Measurements from ENCODE around the gene CNNM4. TPM values are rescaled to one million over a fixed set of nuclear protein-coding genes. Genes with fewer than 3 reads are reported as not detected.

The CNNM4 gene
- total RNA-seq, 1 donor from 2014 or later: 2.4 TPM

DNA sequence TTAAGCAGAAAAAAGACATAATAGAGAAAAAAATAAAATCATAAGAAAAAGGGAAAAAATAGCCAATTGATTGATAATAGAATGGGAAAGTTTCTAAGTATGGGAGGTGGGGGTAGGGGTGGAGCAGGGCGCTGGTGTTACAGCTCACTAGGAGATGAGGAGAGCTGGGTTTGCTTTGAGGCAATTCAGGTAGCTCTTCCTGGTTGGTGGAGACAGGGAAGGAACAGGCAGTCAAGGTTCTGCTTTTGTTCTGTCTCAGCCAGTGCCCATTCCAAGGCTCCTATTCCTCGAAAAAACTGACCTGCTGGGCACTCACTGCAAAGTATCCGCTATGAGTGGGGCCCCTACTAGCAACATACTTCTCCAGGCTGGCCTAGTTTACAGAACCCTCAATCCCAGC lies 1.7 kb upstream of the CNNM4 start:
- DNase-seq (ENCODE audit: low read depth, low spot score): no peak

DNA sequence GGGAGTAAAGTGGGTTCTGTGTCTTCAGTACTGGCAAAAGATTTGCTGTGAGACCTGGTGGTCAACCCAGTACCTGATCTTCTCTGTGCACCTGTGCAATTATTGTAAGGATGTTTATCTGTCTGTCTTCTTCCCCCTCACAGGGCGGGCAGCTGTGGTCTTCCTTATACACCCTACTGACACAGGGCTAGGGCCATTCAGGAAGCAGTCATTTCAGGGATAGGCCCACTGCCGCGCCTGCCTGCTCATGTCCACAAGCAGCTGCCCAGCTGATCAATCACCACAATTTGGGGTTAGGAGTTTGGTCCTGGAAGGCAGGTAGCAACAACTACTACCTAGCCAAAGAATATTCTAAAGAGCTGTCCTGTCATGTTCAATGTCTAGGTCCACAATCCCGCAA lies 1.2 kb upstream of the CNNM4 start:
- no peak for DNase-seq (ENCODE audit: low read depth, low spot score)

DNA sequence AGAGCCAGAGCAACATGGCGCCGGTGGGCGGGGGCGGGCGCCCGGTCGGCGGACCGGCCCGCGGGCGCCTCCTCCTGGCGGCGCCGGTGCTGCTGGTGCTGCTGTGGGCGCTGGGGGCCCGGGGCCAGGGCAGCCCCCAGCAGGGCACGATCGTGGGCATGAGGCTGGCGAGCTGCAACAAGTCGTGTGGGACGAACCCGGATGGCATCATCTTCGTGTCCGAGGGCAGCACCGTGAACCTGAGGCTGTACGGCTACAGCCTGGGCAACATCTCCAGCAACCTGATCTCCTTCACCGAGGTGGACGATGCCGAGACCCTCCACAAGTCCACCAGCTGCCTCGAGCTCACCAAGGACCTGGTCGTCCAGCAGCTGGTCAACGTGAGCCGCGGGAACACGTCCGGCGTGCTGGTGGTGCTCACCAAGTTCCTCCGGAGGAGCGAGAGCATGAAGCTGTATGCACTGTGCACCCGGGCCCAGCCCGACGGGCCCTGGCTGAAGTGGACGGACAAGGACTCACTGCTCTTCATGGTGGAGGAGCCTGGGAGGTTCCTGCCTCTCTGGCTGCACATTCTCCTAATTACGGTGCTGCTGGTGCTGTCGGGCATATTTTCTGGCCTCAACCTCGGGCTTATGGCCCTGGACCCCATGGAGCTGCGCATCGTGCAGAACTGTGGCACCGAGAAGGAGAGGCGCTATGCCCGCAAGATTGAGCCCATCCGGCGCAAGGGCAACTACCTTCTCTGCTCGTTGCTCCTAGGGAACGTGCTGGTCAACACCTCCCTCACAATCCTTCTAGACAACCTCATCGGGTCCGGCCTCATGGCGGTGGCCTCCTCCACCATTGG lies 507 bp downstream of the CNNM4 start:
- DNase-seq (ENCODE audit: low read depth, low spot score): no peak

DNA sequence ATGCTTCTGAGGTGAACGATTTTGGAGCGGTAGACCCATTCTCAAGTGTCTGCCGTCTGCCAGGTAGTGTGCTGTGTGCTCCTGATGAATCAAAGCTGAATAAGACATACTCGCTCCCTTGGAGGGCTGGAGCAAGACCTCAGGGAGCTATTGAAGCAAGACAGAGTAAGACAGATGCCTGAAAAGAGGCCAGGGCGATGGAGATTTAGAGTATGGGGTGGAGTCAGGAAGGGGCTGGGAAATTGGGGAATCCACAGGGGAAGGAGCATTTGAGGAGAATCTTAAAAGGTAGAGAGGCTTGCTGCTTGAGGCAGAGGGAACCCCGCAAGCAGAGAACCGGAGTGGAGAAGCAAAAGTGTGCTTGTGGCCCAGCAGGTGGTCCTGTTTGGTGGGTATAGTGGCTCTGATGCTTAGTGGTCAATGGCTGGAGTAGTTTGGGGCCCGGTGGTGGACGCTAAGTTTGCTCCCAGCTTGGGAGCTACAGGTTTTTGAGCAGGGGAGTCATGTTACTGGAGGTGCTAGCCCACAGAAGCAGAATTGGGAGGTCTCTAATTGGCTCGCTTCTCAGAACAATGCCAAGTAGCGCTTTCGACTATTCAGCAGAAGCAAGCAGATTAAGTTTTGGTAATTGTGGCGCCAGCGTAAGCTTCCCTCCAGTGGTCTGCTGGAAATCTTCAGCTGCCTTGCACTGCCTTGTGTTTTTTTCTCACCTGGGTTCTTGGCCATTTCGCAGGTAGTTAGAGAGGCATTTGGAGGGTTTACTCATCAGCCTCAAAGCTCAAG lies 2.0 kb downstream of the CNNM4 start:
- no peak for DNase-seq (ENCODE audit: low read depth, low spot score)

DNA sequence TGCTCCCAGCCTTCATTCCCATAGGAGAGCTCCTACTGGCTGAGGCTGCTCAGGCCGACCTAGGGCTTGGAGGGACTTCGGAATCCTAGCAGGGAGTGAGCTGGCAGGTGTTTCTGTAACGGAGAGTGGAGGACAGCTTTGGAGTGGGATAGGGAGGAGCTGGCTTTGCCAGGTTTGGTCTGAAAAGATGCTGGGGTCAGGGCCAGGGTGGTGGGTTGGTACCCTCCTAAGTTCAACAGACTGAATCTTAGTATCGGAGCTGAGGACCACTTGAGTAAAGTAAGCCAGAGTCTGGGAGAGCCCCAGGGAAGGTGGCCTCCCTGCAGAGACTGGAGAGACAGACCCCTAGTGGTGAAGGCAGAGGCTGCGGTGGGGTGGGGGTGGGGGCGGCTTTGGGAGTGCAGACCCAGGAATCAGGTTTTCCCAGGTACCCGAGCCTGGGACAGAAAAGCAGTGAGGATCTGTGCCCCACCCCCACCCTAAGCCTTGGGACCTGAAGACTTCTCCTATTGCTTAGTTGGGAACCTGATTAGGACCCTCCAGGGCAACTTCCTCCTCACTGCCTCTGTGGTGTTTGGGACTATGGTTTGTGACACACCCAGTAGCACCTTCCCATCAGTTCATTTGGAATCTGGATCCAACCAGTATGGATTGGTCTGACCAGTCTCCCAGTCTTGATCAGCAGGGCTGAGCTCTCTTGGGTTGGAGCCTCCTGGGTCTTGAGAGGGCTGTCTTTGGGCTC lies 3.0 kb downstream of the CNNM4 start:
- no peak for DNase-seq (ENCODE audit: low read depth, low spot score)

DNA sequence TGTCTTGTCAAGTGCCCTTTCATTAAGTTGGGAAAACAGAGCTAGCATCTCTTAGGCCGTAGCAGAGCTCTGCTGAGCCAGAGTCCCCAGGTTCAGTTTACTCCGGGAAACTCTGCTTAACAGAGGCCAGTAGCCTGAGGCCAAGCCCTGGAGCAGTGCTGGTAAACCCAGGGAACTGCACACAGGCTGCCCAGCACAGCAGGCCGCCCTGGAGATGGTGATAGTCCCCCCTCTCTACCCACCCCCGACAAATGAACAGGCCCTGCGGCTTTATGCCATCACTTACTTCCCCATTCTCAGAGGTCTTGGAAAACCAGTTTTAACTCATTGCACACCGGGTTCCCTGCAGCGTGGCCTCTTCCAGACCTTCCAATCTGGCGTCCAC lies 3.5 kb downstream of the CNNM4 start:
- DNase-seq (ENCODE audit: low read depth, low spot score): no peak

DNA sequence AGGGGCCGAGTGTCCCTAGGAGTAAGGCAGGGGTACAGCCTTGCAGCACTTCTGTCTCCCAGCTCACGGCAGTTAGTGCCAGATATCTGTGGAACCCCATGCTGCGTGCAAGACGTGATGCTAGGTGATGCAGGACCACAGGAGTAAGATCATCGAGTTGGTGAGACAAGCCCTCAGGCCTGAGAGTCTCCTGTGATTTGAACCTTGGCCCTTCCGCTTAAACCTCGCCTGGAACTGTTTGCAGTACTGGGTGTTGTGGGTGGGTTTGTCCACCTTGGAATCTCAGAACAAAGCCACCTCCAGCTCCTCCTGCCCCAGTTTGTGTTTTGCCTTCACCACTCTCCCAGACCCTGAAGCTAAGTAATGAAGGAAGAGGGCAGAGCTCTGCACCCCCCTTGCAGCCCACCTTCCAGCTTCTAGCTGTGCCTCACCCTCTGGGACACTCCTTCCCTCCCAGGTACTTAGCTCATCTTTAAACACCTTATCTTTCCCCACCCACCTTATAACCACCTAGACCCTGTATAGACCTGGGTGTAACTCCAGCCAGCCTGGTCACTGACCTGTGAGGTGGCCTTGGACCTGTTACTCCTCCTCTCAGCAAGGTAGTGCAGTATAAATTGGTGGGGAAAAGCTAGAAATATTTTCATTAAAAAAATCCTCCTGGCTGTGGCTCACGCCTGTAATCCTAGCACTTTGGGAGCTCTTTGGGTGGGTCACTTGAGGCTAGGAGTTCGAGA lies 6.6 kb downstream of the CNNM4 start:
- DNase-seq (ENCODE audit: low read depth, low spot score): no peak

DNA sequence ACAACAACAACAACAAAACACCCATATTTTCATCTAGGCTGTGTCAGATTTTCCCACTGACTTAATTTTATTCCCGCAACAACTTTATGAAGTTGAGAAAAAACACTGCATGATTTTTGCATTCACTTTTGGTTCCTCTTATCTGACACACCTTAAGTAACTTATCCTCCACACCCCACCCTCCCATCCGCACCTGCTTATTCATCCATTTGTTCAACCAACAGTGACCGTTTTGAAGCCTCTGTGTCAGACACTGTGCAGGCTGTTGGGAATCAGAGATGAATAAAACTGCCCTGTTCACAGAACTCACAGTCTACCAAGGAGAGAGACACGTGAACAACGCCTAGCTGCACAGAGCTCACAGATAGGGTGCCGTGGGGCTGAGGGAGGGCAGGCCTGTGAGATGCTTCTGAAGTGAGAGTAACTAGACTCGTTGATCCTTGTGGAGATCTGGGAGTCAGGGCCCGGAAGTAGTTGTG lies 7.4 kb downstream of the CNNM4 start:
- DNase-seq (ENCODE audit: low read depth, low spot score): no peak

DNA sequence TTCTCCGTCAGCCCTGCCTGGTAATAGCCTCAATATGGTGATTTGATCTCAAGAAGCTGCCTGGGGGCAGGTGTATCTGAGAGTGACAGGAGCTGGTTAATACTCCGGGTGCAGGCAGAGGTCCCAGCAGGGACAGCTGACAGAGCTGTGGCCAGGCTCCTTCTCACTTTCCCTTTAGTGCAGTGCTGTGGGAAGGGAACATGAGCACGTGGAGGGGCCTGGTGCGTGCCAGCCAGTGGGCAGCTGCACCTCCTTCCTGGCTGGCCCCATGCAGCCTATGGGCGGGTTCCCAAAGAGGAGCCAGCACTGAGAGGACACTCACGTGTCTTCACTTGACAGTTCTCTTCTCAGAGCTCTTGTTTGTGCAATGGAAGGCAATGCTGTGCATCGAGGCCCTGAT lies 9.1 kb downstream of the CNNM4 start:
- DNase-seq (ENCODE audit: low read depth, low spot score): no peak

DNA sequence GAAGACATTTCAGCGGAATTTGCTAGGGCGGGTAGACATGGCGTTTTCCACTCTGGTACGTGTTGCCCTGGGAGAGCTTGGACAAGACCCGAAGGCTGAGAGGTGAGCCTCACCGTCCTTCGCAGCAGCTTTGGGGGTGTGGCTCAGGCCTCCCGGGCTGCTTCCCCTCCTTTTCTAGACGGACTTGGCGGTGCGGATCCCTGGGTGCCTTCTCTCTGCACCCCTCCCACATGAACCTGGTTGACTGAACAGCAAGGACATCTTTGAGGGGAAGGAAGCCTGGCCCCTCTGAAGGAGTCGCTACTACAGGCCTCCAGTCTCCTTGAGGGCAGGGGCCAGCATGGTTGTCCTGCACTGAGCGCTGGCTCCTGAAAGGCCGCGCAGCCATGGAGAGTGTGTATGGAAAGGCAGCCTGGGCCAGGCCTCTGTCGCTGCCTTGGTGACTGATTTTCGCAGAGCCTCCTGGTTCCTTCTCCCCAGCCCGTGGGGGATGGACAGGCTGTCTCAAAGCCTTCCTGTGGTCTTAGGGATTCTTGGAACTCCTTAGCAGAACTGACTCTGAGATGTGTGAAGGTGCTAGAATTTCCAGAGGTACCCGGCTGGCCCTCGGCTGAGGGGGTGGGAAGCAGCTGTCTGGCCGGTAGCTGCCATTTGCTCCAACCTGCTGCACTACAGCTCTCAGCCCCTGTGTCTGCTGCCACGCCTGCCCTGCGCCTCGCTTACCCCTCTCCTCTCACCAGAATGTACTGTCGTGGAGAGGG lies 9.9 kb downstream of the CNNM4 start:
- DNase-seq (ENCODE audit: low read depth, low spot score): no peak

DNA sequence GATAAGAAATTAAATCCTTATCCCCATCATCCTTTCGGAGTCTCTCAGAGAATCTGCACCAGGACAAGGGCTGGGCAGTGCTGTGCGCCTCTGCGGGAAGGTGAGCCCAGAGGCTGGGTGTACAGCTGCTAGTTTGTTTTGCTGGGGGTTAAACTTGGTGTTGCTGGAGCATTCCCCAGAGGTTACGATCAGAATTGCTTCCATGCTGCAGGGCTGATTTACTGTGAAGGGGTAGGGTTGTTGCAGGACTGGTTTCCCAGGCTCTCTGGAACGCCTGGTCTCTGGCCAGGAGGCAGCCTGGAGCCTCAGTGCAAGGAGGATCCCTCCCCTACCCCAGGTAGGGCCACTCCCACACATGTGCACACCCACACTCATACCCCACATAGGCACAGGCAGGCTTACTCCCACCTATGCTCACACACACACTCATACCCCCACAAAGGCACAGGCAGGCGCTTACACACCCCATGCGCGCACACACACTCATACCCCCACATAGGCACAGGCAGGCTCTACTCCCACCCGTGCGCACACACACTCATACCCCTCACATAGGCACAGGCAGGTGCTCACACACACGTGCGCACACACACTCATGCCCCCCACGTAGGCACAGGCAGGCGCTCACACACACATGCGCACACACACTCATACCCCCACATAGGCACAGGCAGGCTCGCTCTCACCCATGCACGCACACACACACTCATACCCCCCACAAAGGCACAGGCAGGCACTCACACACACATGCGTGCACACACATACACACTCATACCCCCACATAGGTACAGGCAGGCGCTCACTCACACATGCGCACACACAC lies 11.3 kb downstream of the CNNM4 start:
- no peak for DNase-seq (ENCODE audit: low read depth, low spot score)

DNA sequence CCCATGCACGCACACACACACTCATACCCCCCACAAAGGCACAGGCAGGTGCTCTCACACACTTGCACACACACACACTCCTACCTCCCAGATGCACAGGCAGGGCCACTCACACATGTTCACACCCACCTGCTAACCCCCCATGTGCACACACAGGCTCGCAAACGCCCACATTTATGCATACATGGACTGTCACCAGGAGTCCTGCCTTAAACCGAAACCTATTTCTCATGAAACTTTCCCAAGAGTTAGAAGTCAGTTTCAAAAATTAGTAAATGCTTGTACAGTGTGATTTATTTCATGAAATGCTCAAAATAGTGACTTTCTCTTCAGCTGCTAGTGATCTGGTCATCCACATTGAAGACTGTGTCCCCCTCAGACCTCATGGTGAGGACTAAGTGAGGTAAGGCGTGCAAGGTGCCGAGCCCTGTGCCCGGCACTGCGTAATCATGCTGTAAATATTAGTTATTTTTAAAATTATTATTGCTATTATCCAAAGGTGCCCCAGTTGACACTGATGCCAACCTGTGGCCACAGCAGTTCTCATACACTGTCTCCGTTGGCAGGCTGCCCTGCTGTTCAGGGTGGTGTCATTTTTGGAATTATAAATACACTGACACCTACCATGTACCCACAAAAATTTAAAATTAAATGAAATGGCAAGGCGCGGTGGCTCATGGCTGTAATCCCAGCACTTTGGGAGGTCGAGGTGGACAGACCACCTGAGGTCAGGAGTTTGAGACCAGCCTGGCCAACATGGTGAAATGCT lies 12.4 kb downstream of the CNNM4 start:
- DNase-seq (ENCODE audit: low read depth, low spot score): no peak

DNA sequence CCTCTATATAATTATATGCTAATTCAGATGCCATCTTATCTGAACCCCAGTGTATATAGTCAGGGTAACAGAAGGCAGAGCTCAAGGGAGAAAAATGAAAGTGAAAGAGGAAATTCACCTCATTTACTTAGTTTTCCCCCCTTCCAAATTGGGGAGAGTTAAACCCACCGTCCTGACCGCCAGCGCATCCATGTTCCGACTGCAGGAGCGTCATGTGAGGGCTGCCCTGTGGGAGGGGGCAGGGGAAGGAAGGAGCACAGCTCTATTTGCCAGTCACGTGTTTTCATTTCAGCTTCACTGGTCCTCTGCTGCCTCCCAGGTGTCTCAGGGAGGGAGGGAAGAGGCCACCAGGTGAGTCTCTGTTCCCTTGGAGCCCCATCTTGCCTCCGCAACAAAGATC lies 13.2 kb downstream of the CNNM4 start:
- no peak for DNase-seq (ENCODE audit: low read depth, low spot score)

DNA sequence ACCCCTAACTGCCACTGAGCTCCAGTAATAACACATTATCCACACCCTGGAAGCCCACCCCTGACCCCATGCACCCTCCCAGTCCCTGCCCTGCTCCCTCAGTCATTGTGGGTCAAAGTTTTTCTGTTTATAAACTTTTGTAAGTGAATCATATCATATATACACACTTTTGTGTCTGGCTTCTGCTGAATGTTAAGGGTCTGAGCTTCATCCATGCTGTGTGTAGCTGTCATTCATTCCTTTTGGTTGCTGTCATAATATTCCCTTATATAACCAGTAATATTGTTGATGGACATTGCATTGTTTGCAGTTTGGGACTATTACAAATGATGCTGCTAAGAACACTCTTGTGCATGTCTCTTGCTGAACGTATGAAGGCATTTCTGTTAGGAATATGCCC lies 14.5 kb downstream of the CNNM4 start:
- no peak for DNase-seq (ENCODE audit: low read depth, low spot score)

DNA sequence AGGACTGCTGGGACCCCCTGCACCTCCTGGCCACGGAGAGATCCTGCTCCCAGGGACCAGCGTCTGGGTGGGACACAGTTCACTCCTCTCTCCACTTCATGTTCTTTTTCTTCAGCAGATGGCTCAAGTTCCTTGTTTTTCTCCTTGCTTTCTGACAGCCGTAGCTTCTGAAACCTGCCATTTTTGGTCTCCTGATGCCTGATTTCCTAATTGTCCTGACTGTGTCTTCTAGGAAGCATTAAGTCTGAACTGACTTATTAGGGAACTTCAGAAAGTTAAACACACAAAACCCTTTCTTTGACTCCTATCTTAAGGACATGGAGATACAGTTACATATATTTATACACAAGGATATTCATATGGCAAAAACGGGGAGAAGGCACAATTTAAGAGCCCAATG lies 22.7 kb downstream of the CNNM4 start:
- no peak for DNase-seq (ENCODE audit: low read depth, low spot score)

DNA sequence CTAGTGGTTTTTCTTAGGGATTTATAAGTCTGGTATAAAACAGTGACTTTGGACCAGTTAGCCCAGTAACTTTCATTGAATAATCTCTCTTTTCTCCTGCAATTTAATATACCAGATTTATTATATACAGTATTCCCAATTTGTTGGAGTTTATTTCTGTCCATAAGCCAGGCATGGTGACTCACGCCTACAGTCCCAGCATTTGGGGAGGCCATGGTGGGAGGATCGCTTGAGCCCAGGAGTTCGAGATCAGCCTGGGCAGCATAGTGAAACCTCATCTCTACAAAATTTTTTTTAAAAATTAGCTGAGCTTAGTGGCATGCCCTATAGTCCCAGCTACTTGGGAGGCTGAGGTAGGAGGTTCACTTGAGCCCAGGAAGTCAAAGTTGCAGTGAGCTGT lies 26.7 kb downstream of the CNNM4 start:
- no peak for DNase-seq (ENCODE audit: low read depth, low spot score)

DNA sequence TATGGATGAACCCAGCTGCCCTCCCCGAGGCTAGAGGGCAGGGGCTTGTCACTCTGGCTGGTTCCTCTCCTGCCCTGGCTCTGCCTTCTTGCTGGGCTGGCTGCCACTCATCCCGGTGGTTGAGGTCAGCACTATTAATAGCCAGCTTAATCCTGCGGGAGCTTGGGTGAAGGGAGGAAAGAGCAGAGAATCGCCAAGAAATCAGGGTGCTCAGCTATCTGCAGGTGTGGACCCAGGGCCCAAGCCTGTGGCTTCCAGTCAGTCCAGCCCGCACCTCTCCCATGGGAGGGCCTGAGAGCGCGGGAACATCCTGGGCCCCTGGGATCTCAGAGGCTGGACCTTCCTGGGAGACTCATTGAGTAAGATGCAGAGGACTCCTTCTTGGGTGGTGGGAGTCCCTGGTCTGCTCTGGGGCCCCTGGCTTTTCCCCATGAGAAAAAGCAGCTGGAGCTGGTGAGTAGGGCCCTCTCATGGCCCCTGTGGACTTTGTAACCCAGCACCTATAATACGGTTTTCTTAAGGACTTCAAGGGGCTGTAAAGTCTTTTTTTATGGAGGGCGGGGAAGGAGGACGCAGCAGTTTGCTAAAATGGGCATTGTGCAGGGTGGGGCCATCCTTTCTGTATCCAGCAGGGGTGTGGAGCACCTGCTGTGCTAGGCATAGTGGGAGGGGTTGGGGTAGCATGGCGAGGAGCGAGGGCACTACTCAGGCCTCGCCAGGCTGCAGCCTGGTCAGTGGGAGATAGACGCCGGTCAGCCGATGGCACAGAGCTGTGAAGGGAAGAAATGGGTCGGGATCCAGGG lies 27.9 kb downstream of the CNNM4 start:
- no peak for DNase-seq (ENCODE audit: low read depth, low spot score)

DNA sequence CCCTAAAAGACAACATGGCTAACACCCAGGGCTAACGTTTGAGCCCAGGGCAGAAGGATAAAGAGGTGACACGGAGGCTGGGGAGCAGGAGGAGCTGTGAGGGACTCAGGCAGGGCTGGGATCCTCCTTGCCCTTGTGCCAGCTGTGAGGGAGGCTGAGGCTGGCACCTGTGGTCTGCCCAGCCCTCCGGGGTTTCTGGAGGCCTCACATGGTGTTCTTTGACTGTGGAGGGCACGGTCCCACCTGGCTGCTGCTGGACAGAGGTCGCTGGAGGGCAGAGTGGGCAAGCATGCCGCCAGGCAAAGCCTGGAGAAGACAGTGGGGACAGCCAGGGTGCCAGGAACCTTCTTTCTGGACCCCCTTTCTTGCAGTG lies 28.5 kb downstream of the CNNM4 start:
- no peak for DNase-seq (ENCODE audit: low read depth, low spot score)

All from pulmonary artery endothelial cell (primary cell).